T-cell (primary cell): ENCODE measurements around the gene TLE2. TPM values are rescaled to one million over a fixed set of nuclear protein-coding genes. Genes with fewer than 3 reads are reported as not detected.

Source experiments
- ATAC-seq, 4 experiments: fragments of 200-7000 bp in 3 of 4; fragments of 150-1000 bp in 1 of 4; cut with Tn5 transposase; replicated peaks in 1 of 4; 1 replicate in 3 of 4; 2 replicates in 1 of 4; pipeline ENCODE4 v1.10.0; 2021; ENCODE audit warnings: moderate library complexity in 3 of 4, mild to moderate bottlenecking in 2 of 4, moderate number of reproducible peaks in 1 of 4
- CTCF ChIA-PET, 2 donors: fragments of 300-600 bp; sonication (Branson Sonifier 250); formaldehyde crosslinking; loops; one replicate each; lab custom pipeline; 2022; ENCODE audit warnings: antibody characterized with exemption in 2 of 2; lab: Charles Lee
- POLR2A ChIA-PET, 2 donors: fragments of 300-600 bp; sonication (Branson Sonifier 250); formaldehyde crosslinking; loops; one replicate each; lab custom pipeline; 2022; ENCODE audit warnings: antibody characterized with exemption in 2 of 2; lab: Charles Lee
- DNase-seq, 35 experiments: peaks; one replicate each; pipeline versions ENCODE4 v3.0.0 to v3.0.0-alpha.2; 2013 to 2023
- H3K27ac ChIP-seq: one replicate; pipeline ENCODE4 v1.5.1; 2013; ENCODE audit warnings: low read length
- H3K27me3 ChIP-seq, 2 experiments: replicated peaks in 1 of 2; 1 replicate in 1 of 2; 2 replicates in 1 of 2; pipeline versions ENCODE4 v1.6.1 to v1.7.0; 2013; ENCODE audit warnings: low read length in 1 of 2, mixed read lengths in 1 of 2; ENCODE audit not compliant: control insufficient read depth in 2 of 2, insufficient read depth in 2 of 2; ENCODE audit errors: extremely low read depth in 1 of 2
- H3K36me3 ChIP-seq, 2 donors: 1 replicate in 1 of 2; 2 replicates in 1 of 2; pipeline versions ENCODE4 v1.6.1 to v1.7.0; 2013; ENCODE audit warnings: low read length in 1 of 2; ENCODE audit not compliant: control insufficient read depth in 2 of 2, insufficient read depth in 1 of 2; ENCODE audit errors: extremely low read depth in 1 of 2
- H3K4me1 ChIP-seq, 2 experiments: 1 replicate in 1 of 2; 2 replicates in 1 of 2; pipeline versions ENCODE4 v1.6.1 to v1.7.0; 2013; ENCODE audit warnings: low read length in 2 of 2, mixed read lengths in 1 of 2; ENCODE audit not compliant: insufficient read depth in 2 of 2, control insufficient read depth in 1 of 2; ENCODE audit errors: extremely low read depth in 1 of 2
- H3K4me3 ChIP-seq, 2 donors: 1 replicate in 1 of 2; 2 replicates in 1 of 2; pipeline versions ENCODE4 v1.5.1 to v1.7.0; 2013; ENCODE audit warnings: mild to moderate bottlenecking in 2 of 2, low read length in 1 of 2, moderate library complexity in 1 of 2; ENCODE audit not compliant: control insufficient read depth in 1 of 2; ENCODE audit errors: extremely low read depth in 1 of 2
- H3K9me3 ChIP-seq: 2 replicates; pipeline ENCODE4 v1.7.0; 2013
- H3K27ac Mint-ChIP-seq, 2 donors: one replicate each; pipeline ENCODE4 v1.8.0; 2020 to 2021; ENCODE audit warnings: mild to moderate bottlenecking in 2 of 2, mixed read lengths in 2 of 2
- H3K27me3 Mint-ChIP-seq, 2 donors: one replicate each; pipeline ENCODE4 v1.8.0; 2021 to 2022; ENCODE audit warnings: mixed read lengths in 2 of 2
- H3K36me3 Mint-ChIP-seq: one replicate; pipeline ENCODE4 v1.8.0; 2021; ENCODE audit warnings: mixed read lengths
- H3K4me1 Mint-ChIP-seq, 3 donors: one replicate each; pipeline ENCODE4 v1.8.0; 2020 to 2022; ENCODE audit warnings: mixed read lengths in 3 of 3, mild to moderate bottlenecking in 1 of 3
- H3K4me3 Mint-ChIP-seq, 3 donors: one replicate each; pipeline ENCODE4 v1.8.0; 2020 to 2022; ENCODE audit warnings: mild to moderate bottlenecking in 3 of 3, mixed read lengths in 3 of 3, moderate library complexity in 3 of 3
- H3K9me3 Mint-ChIP-seq, 3 donors: one replicate each; pipeline ENCODE4 v1.8.0; 2020 to 2022; ENCODE audit warnings: mixed read lengths in 3 of 3
- WGBS: methylation state at CpG from one replicate; pipeline ENCODE4 v1.1.5; 2013; ENCODE audit warnings: missing lambda C conversion rate; ENCODE audit not compliant: insufficient coverage; 5-methylcytosine and 5-hydroxymethylcytosine counted together
- total RNA-seq, 35 experiments: library from RNA in 6 of 35; stranded (reverse) in 6 of 35; fragments of 120-200 nt in 1 of 35; gene quantifications; one replicate each; pipeline versions ENCODE4 v1.2.1 to v1.2.4 and lab custom pipeline; 2013 to 2026

TLE2 gene
- total RNA-seq, 5 donors from 2014 or later (not counting 1 experiment from before 2014, with no cell fraction given), result 16.7 to 29.7 (median 21.5) TPM

DNA sequence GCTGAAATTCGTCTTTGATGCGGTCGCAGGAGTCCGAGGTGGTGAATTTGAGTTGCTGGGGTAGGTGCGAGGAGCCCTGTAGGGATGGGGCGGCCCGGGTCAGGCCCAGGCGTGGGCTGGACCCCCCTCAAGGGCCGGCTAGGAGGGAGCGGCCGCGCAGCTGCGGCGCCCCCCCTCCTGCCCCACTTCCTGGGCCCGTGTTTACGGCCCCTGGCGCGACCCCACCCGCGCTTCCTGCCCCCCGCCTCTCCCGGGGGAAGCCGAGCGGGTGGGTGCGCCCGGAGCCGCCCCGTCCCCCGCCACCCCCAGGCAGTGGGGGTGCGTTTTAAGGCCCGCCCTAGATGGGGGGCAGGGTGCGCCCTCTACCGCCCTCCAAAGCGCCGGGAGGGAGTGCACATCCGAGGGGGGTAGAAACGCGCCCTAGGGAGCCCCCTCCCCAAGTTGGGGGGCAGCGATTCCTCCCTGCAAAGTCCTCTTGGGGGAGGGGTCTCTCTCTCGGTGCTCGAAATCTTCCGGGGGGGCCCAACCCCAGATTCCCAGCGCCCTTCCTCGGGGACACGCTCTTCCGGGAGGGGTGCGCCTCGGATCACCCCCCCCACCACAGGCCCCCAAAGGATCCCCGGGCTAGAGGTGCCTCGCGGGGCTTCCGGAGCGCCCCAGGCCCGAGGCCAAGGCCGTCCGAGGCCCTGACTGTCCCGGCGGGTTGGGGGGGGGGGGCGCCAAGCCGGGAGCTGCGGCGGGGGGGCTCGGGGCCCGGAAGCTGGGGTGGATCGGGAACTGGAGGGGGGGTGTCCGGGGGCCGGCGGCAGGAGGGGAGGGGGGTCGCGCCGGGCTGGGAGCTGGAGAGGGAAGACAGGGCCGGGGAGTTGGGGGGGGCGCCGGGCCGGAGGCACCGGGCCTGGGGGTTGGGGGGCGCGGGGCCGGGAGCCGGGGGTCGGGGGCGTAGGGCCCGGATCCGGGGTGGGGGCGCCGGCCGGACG is 32.4 kb upstream of the TLE2 start:
- WGBS, result under 1% methylated on average over 33 of the region's 88 CpGs
- CTCF ChIA-PET, result interaction anchor here in 1 of 2 donors (0.7 to 1.4 kb wide), 4 partner anchors 26 to 111 kb away, joined by 3 to 5 read pairs (median 4); no protein-coding TSS in a partner anchor
- Histone ChIP-seq H3K27me3 (no peaks in the 10 kb centered on the region), H3K9me3 (no peaks in the 10 kb centered on the region), H3K4me3 (peak overlapping the region; percentile 98 to 99), H3K27ac (peak overlapping the region; percentile 81), H3K36me3 (peaks cover 22 to 42% of the 10 kb centered on the region in 2 donors), H3K4me1 (peaks cover 24 to 67% of the 10 kb centered on the region in 2 experiments)
- peaks cover 37 to 55% (median 37%) of the 10 kb centered on the region in 3 donors for H3K4me1 Mint-ChIP-seq
- peak overlapping the region; percentile 93 to 96 for H3K27ac Mint-ChIP-seq
- POLR2A ChIA-PET, result interaction anchor here (0.5 to 1.2 kb wide), 6 partner anchors 8 to 102 kb away, joined by 3 to 8 read pairs (median 4); no protein-coding TSS in a partner anchor
- peaks cover 29% of the 10 kb centered on the region for H3K36me3 Mint-ChIP-seq
- H3K4me3 Mint-ChIP-seq, result peak overlapping the region; percentile 89 to 91 (median 90)
- H3K27me3 Mint-ChIP-seq, result no peaks in the 10 kb centered on the region
- H3K9me3 Mint-ChIP-seq, result no peaks in the 10 kb centered on the region
- DNase-seq (peak; percentile 66 to 92 (median 81)), ATAC-seq (peak; percentile 75 to 83 (median 76))

GRCh38 chr19:3060857-3061181 is 31.7 kb upstream of the TLE2 start:
- Mint-ChIP-seq H3K9me3 (no peaks in the 10 kb centered on the region), H3K27ac (peak overlapping the region; percentile 93 to 96), H3K4me3 (peak overlapping the region; percentile 89 to 91 (median 90)), H3K27me3 (no peaks in the 10 kb centered on the region), H3K36me3 (peaks cover 29% of the 10 kb centered on the region), H3K4me1 (peaks cover 37 to 54% (median 37%) of the 10 kb centered on the region in 3 donors)
- Histone ChIP-seq H3K9me3 (no peaks in the 10 kb centered on the region), H3K36me3 (peaks cover 22 to 47% of the 10 kb centered on the region in 2 donors), H3K4me3 (peak overlapping the region; percentile 98 to 99), H3K4me1 (peaks cover 27 to 72% of the 10 kb centered on the region in 2 experiments), H3K27me3 (no peaks in the 10 kb centered on the region), H3K27ac (peak overlapping the region; percentile 77)
- ATAC-seq (no peak), DNase-seq (no peak)
- ChIA-PET POLR2A (interaction anchor here in 1 of 2 donors (0.6 to 1.2 kb wide), 3 partner anchors 25 to 101 kb away, joined by 3 read pairs; no protein-coding TSS in a partner anchor), CTCF (interaction anchor here in 1 of 2 donors (1.0 to 1.4 kb wide), 3 partner anchors 25 to 110 kb away, joined by 3 to 5 read pairs (median 4); no protein-coding TSS in a partner anchor)
- WGBS, result no CpG with 5 or more reads among the region's 4 CpGs

DNA sequence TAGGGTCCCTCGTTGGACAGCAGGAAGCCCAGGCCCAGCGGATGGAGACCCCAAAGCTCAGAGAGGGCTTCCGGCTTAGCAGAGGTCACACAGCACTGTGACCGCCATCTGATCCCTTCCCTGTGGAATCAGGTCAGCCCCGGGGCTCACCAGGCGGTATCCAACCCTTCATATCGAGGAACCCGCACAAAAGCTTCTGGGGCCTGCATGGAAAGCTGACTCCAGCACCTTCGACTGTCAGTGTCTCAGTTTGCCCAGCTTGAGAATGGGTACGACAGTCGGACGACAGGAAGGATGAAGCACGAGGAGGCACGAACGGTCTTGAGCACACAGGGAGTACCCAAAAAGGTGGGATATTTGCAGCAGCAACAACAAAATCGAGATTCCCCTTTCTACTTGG is 30.6 kb upstream of the TLE2 start:
- 75% methylated on average over 15 of the region's 16 CpGs for WGBS
- Mint-ChIP-seq H3K27me3 (no peaks in the 10 kb centered on the region), H3K4me1 (peaks cover 46 to 58% (median 47%) of the 10 kb centered on the region in 3 donors), H3K9me3 (no peaks in the 10 kb centered on the region), H3K36me3 (peaks cover 36% of the 10 kb centered on the region), H3K27ac (peak overlapping the region; percentile 93 to 96), H3K4me3 (peak overlapping the region; percentile 89 to 91 (median 90))
- no peak for ATAC-seq
- H3K36me3 ChIP-seq, result peaks cover 29 to 59% of the 10 kb centered on the region in 2 donors
- no peaks in the 10 kb centered on the region for H3K27me3 ChIP-seq
- peak overlapping the region; percentile 39 for H3K27ac ChIP-seq
- CTCF ChIA-PET, result no interaction called here
- H3K4me1 ChIP-seq, result peaks cover 32 to 82% of the 10 kb centered on the region in 2 experiments
- POLR2A ChIA-PET, result no interaction called here
- H3K9me3 ChIP-seq, result no peaks in the 10 kb centered on the region
- H3K4me3 ChIP-seq, result peak overlapping the region; percentile 98 to 99
- no peak for DNase-seq

DNA sequence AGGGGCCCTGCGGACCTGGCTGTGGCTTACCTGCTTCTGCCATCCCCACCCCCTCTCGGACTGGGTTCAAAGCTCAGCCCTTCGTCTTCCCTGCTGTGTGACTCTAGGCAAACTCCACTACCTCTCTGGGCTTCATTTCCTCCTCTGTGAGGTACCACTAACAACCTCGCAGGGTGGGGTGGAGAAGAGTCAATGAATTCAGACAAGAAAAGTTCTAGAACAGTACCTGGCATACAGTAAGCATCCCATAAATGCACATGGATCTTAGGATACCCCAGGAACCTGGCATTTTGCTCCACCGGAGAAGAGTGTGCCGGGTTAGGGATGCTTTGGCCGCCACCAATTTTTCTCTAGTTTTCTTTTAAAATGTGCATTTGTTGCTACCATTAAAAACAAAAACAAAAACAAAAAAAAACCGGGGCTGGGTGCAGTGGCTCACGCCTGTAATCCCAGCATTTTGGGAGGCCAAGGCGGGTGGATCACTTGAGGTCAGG is 29.8 kb upstream of the TLE2 start:
- POLR2A ChIA-PET, result no interaction called here
- peak overlapping the region; percentile 53 to 91 (median 89) for H3K4me3 Mint-ChIP-seq
- Histone ChIP-seq H3K27ac (peak overlapping the region; percentile 20), H3K9me3 (no peaks in the 10 kb centered on the region), H3K4me1 (peaks cover 35 to 82% of the 10 kb centered on the region in 2 experiments), H3K27me3 (no peaks in the 10 kb centered on the region), H3K36me3 (peaks cover 29 to 66% of the 10 kb centered on the region in 2 donors), H3K4me3 (peak overlapping the region in 1 of 2 donors; percentile 44)
- CTCF ChIA-PET, result no interaction called here
- H3K9me3 Mint-ChIP-seq, result no peaks in the 10 kb centered on the region
- H3K4me1 Mint-ChIP-seq, result peaks cover 52 to 61% (median 52%) of the 10 kb centered on the region in 3 donors
- 100% methylated on average over 3 of the region's 10 CpGs for WGBS
- peaks cover 37% of the 10 kb centered on the region for H3K36me3 Mint-ChIP-seq
- no peak for ATAC-seq
- H3K27me3 Mint-ChIP-seq, result no peaks in the 10 kb centered on the region
- DNase-seq, result no peak
- H3K27ac Mint-ChIP-seq, result peak overlapping the region; percentile 84 to 85

DNA sequence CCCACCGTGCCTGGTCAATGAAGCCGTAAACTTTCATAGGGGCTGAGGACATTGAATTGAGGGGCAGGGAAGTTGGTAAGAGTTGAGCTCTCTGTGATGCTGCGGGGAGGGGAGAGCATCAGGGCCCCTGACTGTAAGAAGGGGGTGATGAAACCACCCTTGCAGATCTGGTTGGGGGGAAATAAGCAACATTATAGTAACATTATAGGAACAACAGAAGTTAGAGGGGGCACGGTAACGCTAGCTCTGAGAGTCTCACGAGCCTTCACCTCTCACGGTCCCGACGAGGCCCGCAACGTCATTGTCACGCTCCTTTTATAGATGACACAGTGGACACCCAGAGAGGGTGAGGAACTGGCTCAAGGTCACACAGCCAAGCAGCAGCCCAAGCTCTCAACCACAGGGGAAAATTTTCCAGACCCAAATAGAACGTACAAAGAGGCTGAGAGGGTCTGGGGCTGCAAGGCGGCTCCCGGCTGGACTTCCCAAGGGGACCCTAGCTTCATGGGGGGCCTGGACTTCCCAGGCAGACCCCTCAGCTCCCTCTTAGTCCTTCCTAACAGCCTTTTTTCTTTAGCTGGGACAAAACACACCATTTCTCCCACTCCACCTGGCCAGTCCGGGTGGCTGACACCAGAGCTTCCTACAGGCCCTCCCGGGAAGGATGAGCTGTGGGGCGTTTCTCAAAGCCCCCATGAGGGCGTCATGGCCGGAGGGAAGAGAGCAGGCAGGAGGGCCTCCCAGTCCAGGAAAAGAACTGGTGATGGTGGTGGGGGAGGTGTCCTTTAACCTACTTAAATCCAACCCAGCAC is 29.1 kb upstream of the TLE2 start:
- POLR2A ChIA-PET, result no interaction called here
- H3K4me1 Mint-ChIP-seq, result peaks cover 48 to 58% (median 52%) of the 10 kb centered on the region in 3 donors
- CTCF ChIA-PET, result no interaction called here
- peak overlapping the region in 1 of 2 donors; percentile 44 for H3K4me3 ChIP-seq
- H3K27ac ChIP-seq, result peak overlapping the region; percentile 20
- no peak for DNase-seq
- no peak for ATAC-seq
- no peaks in the 10 kb centered on the region for H3K9me3 ChIP-seq
- H3K27me3 ChIP-seq, result no peaks in the 10 kb centered on the region
- no peaks in the 10 kb centered on the region for H3K9me3 Mint-ChIP-seq
- H3K36me3 ChIP-seq, result peaks cover 29 to 72% of the 10 kb centered on the region in 2 donors
- peak overlapping the region; percentile 53 to 89 (median 55) for H3K4me3 Mint-ChIP-seq
- peak overlapping the region; percentile 81 to 85 for H3K27ac Mint-ChIP-seq
- peaks cover 33 to 82% of the 10 kb centered on the region in 2 experiments for H3K4me1 ChIP-seq
- 93% methylated on average over 13 of the region's 20 CpGs for WGBS
- no peaks in the 10 kb centered on the region for H3K27me3 Mint-ChIP-seq
- peaks cover 37% of the 10 kb centered on the region for H3K36me3 Mint-ChIP-seq
